RWPE1 (cell line): ENCODE data around the gene TMEM129.

Experiments used
- CTCF ChIA-PET: fragments of 350-600 bp; sonication (Branson Sonifier 250); formaldehyde crosslinking; extraction: SDS; loops from one replicate; lab custom pipeline; 2021; lab: Yijun Ruan, JAX
- POLR2A ChIA-PET: fragments of 400-600 bp; formaldehyde crosslinking; extraction: SDS; loops from one replicate; lab custom pipeline; 2020; ENCODE audit warnings: antibody characterized with exemption; ENCODE audit not compliant: low non-redundant PET; lab: Yijun Ruan, JAX
- DNase-seq: peaks from one replicate; pipeline ENCODE4 v3.0.0; 2012; ENCODE audit warnings: low spot score
- H3K27ac ChIP-seq: fragments of 450-650 bp; 2 replicates; pipeline ENCODE4 v1.5.1; 2017
- CTCF ChIP-seq: fragments of 450-650 bp; conservative IDR thresholded peaks from 2 replicates; pipeline ENCODE4 v1.5.1; 2017; ENCODE audit warnings: low read depth, mild to moderate bottlenecking

Gene TMEM129

GRCh38 chr4:1750381-1751154 is 29.4 kb upstream of the TMEM129 start:
- no peak for DNase-seq
- ChIA-PET POLR2A (no interaction called here), CTCF (no interaction called here)
- peak overlapping the region; percentile 98 for H3K27ac ChIP-seq
- no peak for TF ChIP-seq CTCF

GRCh38 chr4:1749826-1750225 is 28.7 kb upstream of the TMEM129 start:
- no peak for DNase-seq
- H3K27ac ChIP-seq: peak overlapping the region; percentile 98
- CTCF ChIA-PET: no interaction called here
- no peak for TF ChIP-seq CTCF
- POLR2A ChIA-PET: no interaction called here

DNA sequence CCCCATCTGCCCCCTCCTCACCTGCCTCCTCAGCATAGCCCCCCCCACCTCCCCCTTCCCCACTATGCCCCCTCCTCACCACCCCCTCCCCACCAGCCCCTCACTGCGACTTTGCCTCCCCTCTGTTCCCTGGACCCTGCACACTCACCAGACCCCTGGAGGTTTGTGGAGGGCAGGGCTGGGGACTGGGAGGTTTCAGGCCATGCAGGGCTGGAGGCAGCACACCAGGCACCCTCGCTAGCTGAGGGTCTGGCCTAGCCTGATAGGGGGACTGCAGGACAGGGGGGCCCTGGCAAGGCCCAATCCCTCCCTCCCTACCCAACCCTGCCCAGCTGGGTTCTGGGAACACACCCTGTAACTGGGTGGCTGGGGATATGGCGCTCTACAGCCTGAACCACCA is 28.2 kb upstream of the TMEM129 start:
- no peak for TF ChIP-seq CTCF
- no peak for DNase-seq
- H3K27ac ChIP-seq: peak overlapping the region; percentile 98
- CTCF ChIA-PET: no interaction called here
- POLR2A ChIA-PET: no interaction called here

DNA sequence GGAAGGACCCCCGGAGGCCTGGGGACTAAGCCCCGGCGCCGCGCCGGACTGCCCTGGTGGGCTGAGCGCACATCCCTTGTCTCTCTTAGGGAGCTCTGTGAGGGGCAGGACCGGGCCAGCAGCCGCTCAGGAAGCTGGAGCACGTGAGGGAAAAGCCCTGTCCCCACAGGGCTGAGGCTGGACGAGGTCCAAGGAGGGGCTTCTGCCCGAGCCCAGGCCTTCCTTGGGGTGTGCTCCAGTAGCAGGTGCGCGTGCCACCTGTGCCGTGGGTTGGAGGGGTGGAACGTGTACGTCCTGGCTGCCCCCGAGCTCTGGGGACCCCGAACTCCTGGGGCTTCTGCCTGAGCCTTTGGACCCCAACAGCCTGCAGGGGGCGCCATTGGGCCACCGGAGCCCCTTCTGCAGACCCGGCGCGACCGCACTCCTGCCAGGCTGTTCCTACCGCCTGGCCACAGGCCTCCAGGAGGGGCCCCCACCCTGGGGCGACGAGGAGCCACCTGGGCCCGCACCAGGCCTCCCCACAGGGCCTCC is 27.4 kb upstream of the TMEM129 start:
- ChIA-PET CTCF (interaction anchor here (0.5 to 4.4 kb wide), 16 partner anchors 11 to 192 kb away, joined by 3 to 56 read pairs (median 4); no protein-coding TSS in a partner anchor), POLR2A (no interaction called here)
- peak; percentile 66 for DNase-seq
- TF ChIP-seq CTCF: peak; percentile 79
- H3K27ac ChIP-seq: peak overlapping the region; percentile 48

- ChIA-PET POLR2A (interaction anchor here (0.6 kb wide), 1 partner anchor 16 kb away, joined by 3 read pairs; no protein-coding TSS in a partner anchor), CTCF (interaction anchor here (0.6 to 4.4 kb wide), 7 partner anchors 21 to 152 kb away, joined by 3 to 56 read pairs (median 6); no protein-coding TSS in a partner anchor)
- DNase-seq: no peak
- no peak for TF ChIP-seq CTCF
- peak overlapping the region; percentile 53 for H3K27ac ChIP-seq
Observed at GRCh38 chr4:1747603-1747967, 26.5 kb upstream of the TMEM129 start.

GRCh38 chr4:1746919-1747602 is 25.9 kb upstream of the TMEM129 start:
- POLR2A ChIA-PET: interaction anchor here (0.6 kb wide), 1 partner anchor 16 kb away, joined by 3 read pairs; no protein-coding TSS in a partner anchor

More at GRCh38 chr4:1746919-1747602, 25.9 kb upstream of the TMEM129 start:
- TF ChIP-seq CTCF: no peak
- CTCF ChIA-PET: interaction anchor here (1.1 to 4.4 kb wide), 2 partner anchors 10 to 63 kb away, joined by 3 to 56 read pairs; no protein-coding TSS in a partner anchor
- H3K27ac ChIP-seq: peak overlapping the region; percentile 53
- no peak for DNase-seq
